Stomach smooth muscle (tissue), 2 donors: ENCODE results near the gene AHCYL2.

Source experiments
- H3K27ac ChIP-seq: one replicate; pipeline ENCODE4 v1.7.0; 2013; ENCODE audit warnings: mild to moderate bottlenecking, low read length, inconsistent platforms
- H3K27me3 ChIP-seq, 2 donors: one replicate each; pipeline ENCODE4 v1.7.0; 2013; ENCODE audit warnings: low read length in 2 of 2; ENCODE audit not compliant: insufficient read depth in 2 of 2, control insufficient read depth in 1 of 2
- H3K36me3 ChIP-seq, 2 donors: one replicate each; pipeline ENCODE4 v1.7.0; 2013; ENCODE audit warnings: low read length in 2 of 2; ENCODE audit not compliant: control insufficient read depth in 2 of 2, insufficient read depth in 2 of 2
- H3K4me1 ChIP-seq: one replicate; pipeline ENCODE4 v1.7.0; 2013; ENCODE audit warnings: low read length; ENCODE audit not compliant: control insufficient read depth, insufficient read depth
- H3K4me3 ChIP-seq, 2 donors: one replicate each; pipeline ENCODE4 v1.7.0; 2013; ENCODE audit warnings: low read length in 2 of 2
- H3K9ac ChIP-seq, 2 donors: one replicate each; pipeline ENCODE4 v1.7.0; 2013; ENCODE audit warnings: low read length in 2 of 2, mild to moderate bottlenecking in 1 of 2
- H3K9me3 ChIP-seq, 2 donors: one replicate each; pipeline ENCODE4 v1.7.0; 2013; ENCODE audit warnings: low read length in 2 of 2; ENCODE audit not compliant: control insufficient read depth in 2 of 2
- donor health status: healthy.
- donor health status: Pancreatic carcinoma.

Gene AHCYL2

GRCh38 chr7:129386506-129386905 lies 161.7 kb downstream of the AHCYL2 start:
- Histone ChIP-seq H3K27ac (no peak overlapping the region), H3K27me3 (no peaks in the 10 kb centered on the region), H3K4me1 (no peaks in the 10 kb centered on the region), H3K9me3 (no peaks in the 10 kb centered on the region), H3K36me3 (peaks cover 0 to 5% of the 10 kb centered on the region in 2 donors), H3K9ac (no peak overlapping the region), H3K4me3 (no peak overlapping the region)

GRCh38 chr7:129387537-129387936 lies 162.7 kb downstream of the AHCYL2 start:
- Histone ChIP-seq H3K9me3 (no peaks in the 10 kb centered on the region), H3K4me3 (no peak overlapping the region), H3K27ac (no peak overlapping the region), H3K9ac (no peak overlapping the region), H3K4me1 (no peaks in the 10 kb centered on the region), H3K36me3 (peaks cover 0 to 3% of the 10 kb centered on the region in 2 donors), H3K27me3 (no peaks in the 10 kb centered on the region)

GRCh38 chr7:129388333-129389098 lies 163.7 kb downstream of the AHCYL2 start:
- Histone ChIP-seq H3K9ac (no peak overlapping the region), H3K4me1 (no peaks in the 10 kb centered on the region), H3K9me3 (no peaks in the 10 kb centered on the region), H3K4me3 (no peak overlapping the region), H3K36me3 (peaks cover 0 to 2% of the 10 kb centered on the region in 2 donors), H3K27me3 (no peaks in the 10 kb centered on the region), H3K27ac (no peak overlapping the region)

GRCh38 chr7:129389829-129390228 lies 165.0 kb downstream of the AHCYL2 start:
- Histone ChIP-seq H3K9me3 (no peaks in the 10 kb centered on the region), H3K9ac (no peak overlapping the region), H3K36me3 (no peaks in the 10 kb centered on the region), H3K27me3 (no peaks in the 10 kb centered on the region), H3K4me3 (no peak overlapping the region), H3K27ac (no peak overlapping the region), H3K4me1 (no peaks in the 10 kb centered on the region)

- Histone ChIP-seq H3K36me3 (peaks cover 0 to 3% of the 10 kb centered on the region in 2 donors), H3K27ac (no peak overlapping the region)
These were observed 165.5 kb downstream of the AHCYL2 start for GRCh38 chr7:129390314-129390713.

GRCh38 chr7:129391546-129392171 lies 166.8 kb downstream of the AHCYL2 start:
- H3K9ac ChIP-seq: no peak overlapping the region
- peaks cover 0 to 4% of the 10 kb centered on the region in 2 donors for H3K36me3 ChIP-seq
- H3K27me3 ChIP-seq: no peaks in the 10 kb centered on the region
- no peak overlapping the region for H3K27ac ChIP-seq
- H3K9me3 ChIP-seq: no peaks in the 10 kb centered on the region
- H3K4me3 ChIP-seq: no peak overlapping the region
- no peaks in the 10 kb centered on the region for H3K4me1 ChIP-seq

More at GRCh38 chr7:129390314-129390713, 165.5 kb downstream of the AHCYL2 start:
- no peaks in the 10 kb centered on the region for H3K9me3 ChIP-seq
- H3K9ac ChIP-seq: no peak overlapping the region
- no peak overlapping the region for H3K4me3 ChIP-seq
- H3K4me1 ChIP-seq: no peaks in the 10 kb centered on the region
- no peaks in the 10 kb centered on the region for H3K27me3 ChIP-seq

GRCh38 chr7:129393255-129393654 lies 168.4 kb downstream of the AHCYL2 start:
- H3K9me3 ChIP-seq: no peaks in the 10 kb centered on the region
- H3K36me3 ChIP-seq: peaks cover 3 to 4% of the 10 kb centered on the region in 2 donors
- H3K27me3 ChIP-seq: no peaks in the 10 kb centered on the region
- H3K9ac ChIP-seq: no peak overlapping the region
- no peak overlapping the region for H3K27ac ChIP-seq
- no peak overlapping the region for H3K4me3 ChIP-seq
- no peaks in the 10 kb centered on the region for H3K4me1 ChIP-seq

GRCh38 chr7:129394101-129394500 lies 169.3 kb downstream of the AHCYL2 start:
- H3K9me3 ChIP-seq: no peaks in the 10 kb centered on the region
- H3K27ac ChIP-seq: no peak overlapping the region
- no peaks in the 10 kb centered on the region for H3K27me3 ChIP-seq
- no peak overlapping the region for H3K4me3 ChIP-seq
- H3K9ac ChIP-seq: no peak overlapping the region
- H3K36me3 ChIP-seq: peaks cover 3 to 4% of the 10 kb centered on the region in 2 donors
- no peaks in the 10 kb centered on the region for H3K4me1 ChIP-seq

- Histone ChIP-seq H3K27ac (no peak overlapping the region), H3K4me3 (no peak overlapping the region), H3K9me3 (no peaks in the 10 kb centered on the region), H3K9ac (no peak overlapping the region), H3K36me3 (peaks cover 3 to 7% of the 10 kb centered on the region in 2 donors), H3K4me1 (no peaks in the 10 kb centered on the region), H3K27me3 (no peaks in the 10 kb centered on the region)
These were observed 170.4 kb downstream of the AHCYL2 start for GRCh38 chr7:129394982-129395914.

GRCh38 chr7:129401228-129401966 lies 176.6 kb downstream of the AHCYL2 start:
- H3K4me3 ChIP-seq: no peak overlapping the region
- H3K9me3 ChIP-seq: no peaks in the 10 kb centered on the region
- H3K4me1 ChIP-seq: no peaks in the 10 kb centered on the region
- H3K9ac ChIP-seq: no peak overlapping the region
- H3K27me3 ChIP-seq: no peaks in the 10 kb centered on the region
- H3K27ac ChIP-seq: no peak overlapping the region
- peaks cover 3 to 8% of the 10 kb centered on the region in 2 donors for H3K36me3 ChIP-seq
